HG02938 (cell line): ENCODE data around the gene ZRANB2.

Experiments used
- ATAC-seq: cut with Tn5 transposase; IDR thresholded peaks from one replicate; pipeline ENCODE4 v1.9.1; 2021; ENCODE audit warnings: mild to moderate bottlenecking, moderate library complexity; ENCODE audit not compliant: unreplicated experiment

The ZRANB2 gene, protein sequence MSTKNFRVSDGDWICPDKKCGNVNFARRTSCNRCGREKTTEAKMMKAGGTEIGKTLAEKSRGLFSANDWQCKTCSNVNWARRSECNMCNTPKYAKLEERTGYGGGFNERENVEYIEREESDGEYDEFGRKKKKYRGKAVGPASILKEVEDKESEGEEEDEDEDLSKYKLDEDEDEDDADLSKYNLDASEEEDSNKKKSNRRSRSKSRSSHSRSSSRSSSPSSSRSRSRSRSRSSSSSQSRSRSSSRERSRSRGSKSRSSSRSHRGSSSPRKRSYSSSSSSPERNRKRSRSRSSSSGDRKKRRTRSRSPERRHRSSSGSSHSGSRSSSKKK

DNA sequence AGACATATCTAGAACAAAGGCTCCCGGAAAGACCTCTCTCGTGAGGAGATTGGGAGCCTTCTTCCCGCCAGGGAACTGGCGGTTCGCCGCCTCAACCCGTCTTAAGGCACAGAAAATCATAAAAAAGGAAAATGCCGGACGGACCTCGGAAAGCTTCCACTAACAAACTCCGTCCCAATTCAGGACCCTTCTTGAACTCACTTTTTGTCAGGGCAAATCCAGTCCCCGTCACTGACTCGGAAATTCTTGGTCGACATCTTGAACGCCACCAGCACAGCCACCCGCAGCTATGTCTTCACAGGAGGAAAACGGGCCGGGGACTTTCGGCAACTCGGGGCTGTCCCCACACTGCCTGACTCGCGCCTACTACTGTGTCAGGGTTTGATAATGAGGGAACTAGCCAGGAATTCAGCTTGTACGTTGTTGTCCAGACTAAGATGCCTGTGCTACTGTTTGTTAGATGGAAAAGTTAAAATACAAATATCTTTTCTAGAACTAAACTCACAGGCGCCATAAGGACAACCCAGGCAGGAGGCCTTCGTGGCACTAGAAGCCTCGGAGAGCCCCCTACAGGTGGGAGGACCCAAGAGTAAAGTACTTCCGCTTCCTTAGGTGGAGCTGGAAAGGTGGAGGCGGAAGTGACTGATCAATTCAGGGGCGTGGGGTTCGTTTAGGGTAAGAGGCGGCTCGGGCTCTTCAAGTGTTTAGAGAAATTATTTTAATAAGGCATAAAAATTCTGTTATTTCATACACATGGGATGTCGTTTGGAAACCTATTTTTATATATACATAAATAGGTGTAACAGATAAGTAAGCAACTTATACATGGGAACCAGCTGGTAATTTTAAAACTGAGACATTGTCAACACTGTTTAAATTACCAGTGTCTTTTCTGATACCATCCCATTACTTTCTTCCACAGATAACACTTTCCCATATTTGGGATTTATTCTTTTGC lies at the start of gene ZRANB2:
ZRANB2 (minus strand) TSS at position 297 of the 958 bp plus-strand sequence; CDS start at position 257, 40 bp downstream.
- peak; percentile 100 for ATAC-seq

DNA sequence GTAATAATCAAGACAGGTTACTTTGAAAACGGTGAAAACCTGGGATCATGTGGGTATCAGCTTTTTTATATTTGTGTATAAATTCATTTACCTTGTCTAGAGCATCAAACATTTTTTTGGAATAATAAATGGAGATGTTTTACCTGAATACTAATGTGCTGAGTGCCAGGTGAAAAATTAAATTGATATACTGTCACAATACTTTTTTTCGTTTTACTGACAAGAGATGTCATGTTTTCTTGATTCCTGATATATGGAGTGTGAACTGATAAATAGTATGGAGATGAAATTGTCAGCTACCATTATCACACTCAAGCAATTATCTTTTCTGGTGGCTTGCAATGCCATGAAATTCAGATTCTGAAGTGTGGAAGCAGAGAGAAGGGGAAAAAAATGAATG lies 47.2 kb upstream of the ZRANB2 start:
- no peak for ATAC-seq

DNA sequence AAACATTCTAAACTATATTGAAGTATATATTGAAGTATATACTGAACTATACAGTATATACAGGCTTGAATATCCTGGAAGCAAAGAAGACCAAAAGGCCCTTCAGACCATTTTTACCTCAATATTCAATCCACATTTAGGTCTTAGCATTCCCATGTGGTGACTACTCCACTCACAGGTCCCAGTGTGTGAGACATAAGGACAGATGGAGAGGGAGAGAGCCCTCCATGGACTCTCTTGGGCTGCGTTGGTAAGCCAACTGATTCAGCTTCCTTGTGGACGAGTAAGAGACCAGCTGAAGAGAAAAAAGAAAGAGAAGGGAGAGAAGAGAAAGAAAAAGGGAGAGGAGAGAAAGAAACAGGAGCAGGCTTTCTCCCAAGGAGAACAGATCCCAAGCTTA lies 37.3 kb upstream of the ZRANB2 start:
- ATAC-seq = no peak

DNA sequence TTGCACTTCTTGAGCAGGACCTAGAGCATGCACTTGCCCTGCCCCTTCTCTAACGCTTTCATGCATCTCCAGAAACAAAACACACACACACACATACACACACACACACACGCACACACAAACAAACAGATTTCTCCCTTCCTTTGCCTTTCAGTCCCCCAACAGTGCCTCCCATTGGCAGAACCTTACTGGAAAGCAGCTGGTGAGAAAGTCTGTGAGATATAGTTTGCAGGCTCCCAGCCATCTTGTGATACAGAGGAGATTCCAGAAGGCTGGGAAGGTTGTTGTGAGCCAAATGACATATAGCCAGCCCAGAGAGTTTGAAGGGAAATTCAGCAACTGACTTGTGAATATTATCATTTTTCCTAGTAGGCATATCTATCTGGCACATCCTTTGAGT lies 35.9 kb upstream of the ZRANB2 start:
- ATAC-seq = no peak

DNA sequence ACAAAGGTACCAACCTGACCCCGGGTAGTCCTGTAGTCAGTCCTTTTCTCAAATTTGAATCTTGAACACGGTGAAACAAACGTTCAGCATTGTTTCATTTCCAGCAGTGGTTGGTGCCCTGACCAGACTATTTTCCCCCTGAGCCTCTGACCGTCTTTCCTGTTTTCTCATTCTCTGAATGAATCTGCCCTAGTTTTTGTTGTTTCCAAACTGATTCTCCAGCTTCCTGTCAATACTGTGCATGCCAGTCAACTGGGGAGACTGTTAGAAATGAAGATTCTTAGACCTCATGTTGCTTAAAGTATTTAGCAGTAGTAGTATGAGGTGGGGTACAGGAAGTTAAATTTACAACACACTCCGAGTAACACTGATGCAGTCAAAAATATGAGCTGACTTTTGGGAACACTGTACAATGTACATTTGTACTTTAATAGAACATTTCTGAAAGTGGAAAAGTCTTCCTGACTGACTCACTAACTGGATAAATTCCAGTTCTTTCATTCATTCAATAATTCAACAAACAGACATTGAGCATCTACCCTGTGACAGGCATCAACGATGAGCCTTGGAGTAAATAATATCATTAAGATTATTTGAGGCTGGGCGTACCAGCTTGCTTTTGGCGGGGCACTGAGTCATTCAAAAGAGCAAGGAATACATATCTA lies 26.0 kb upstream of the ZRANB2 start:
- ATAC-seq = no peak

DNA sequence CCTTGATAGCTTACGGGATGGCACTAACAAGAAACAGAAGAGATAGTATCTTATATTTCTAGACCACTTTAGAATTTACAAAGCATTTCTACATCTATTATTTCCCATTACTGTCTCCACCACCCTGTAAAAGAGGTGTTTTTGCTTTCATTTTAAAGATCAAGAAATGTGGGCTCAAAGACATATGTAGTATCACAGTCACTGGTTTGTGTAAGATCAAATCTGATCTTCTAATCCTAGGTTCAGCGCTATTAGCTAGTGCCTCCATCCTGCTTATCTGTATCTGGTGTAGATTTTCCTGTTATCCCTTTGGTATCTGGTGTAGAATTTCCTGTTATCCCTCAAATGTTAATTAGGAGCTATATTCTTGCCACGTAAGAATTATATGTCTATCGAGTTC lies 23.6 kb upstream of the ZRANB2 start:
- no peak for ATAC-seq

DNA sequence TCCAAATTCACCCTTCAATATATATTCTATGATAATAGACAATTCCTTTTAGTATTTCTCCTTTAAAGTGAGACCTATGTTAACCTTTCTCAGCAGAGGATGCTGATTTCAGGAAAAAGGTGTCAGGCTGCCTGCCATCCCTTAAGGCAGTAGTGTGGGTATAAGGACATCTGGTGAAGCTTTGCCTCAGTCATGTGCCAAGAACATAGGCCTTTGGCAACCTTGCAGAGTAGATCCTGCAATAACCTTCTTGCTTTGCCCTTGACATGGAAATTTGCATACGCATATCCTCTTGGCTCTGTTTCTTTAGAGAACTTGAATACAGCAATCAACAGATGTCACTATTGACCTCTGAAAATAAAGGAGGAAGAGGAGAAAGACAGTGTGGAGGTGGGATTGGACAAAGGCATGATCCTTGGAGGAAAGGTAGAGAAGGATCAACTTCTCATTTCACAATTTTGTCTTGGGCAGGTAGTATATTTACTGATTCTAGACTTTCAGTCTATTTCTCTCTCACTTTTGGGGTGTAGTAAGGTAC lies 21.1 kb upstream of the ZRANB2 start:
- no peak for ATAC-seq

DNA sequence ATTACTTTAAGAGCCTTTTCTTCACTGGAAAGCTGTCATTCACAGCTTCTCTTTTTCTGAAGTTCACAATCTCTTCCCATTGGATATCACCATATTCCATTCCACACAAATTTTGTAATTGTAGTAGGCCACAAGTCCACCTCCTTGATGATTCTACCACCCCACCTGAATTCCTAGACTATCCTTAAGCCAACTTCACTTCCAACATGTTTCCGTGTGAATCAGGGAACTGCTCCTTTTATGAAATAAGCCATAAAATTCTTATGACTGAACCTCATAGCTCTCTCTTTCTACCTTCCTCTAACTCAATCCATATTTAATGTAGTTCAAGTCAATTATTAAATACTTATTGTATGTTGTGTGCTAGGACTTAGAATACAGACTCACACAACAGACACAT lies 16.6 kb upstream of the ZRANB2 start:
- ATAC-seq = no peak

DNA sequence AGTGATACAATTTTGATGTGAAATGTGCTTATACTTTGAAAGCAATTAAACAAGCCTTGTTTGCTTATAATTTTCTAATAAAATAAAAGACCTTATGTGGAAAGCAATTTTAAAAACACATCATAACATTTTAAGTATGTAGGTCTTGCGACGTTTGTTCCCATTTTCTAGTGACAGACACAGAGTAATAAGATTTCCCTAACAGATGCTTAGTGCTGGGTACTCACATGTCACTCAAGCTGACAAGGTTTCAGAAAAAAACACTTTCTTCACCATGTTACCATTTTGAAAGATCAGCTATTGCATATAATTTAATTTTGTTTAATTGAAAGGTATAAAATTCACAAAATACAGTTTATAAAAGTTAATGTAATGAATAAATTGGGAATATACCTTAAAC lies 14.1 kb upstream of the ZRANB2 start:
- ATAC-seq = no peak

DNA sequence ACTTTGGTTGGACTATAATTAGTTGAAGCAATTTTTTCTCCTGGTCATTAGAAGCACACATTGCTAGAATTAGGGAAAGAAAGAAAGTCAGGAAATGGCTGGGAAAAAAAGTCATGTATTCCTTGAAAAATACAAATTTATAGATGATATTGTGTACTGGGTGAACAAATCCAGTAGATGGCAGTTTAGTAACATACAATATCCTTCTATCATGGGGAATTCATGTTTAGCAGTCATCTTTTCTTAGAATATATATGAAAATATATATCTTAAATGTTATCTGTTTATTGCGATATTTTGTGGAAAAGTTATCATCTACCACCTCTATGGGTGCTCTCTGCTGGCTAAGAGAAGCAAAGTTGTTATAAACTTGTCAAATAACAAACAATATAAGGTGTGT lies 13.1 kb upstream of the ZRANB2 start:
- no peak for ATAC-seq

DNA sequence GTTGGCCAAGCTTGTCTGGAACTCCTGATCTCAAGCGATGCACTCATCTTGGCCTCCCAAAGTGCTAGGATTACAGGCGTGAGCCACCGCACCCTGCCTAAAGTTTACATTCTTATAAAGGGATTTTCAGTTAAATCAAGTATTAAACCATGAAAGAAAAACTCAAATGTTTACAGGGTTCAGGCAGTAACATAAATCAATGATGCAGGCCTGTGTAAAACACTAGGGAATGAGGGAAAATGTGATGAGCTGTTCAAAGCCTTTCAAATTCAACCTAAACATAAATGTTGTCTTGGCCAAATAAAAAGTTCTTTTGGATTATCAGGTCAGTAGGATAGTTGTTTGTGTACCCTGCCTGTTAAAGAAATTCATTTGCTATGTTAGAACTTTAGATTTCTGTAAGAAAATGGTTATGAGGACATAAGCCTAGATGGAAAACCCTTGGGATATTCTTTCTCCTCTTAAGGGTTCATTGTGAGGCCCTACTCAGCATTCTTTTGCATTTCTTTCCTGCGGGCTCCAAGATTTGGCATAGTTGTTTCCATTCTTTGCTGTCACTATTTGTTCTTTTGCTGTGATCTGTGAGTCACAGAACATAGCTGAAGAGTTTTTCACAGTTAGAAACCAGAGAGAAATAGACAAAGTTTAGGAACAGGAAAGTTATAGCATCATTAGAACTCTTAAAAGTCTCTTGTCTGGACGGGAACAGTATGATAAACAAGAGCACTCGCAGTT lies 8.9 kb upstream of the ZRANB2 start:
- ATAC-seq = no peak

DNA sequence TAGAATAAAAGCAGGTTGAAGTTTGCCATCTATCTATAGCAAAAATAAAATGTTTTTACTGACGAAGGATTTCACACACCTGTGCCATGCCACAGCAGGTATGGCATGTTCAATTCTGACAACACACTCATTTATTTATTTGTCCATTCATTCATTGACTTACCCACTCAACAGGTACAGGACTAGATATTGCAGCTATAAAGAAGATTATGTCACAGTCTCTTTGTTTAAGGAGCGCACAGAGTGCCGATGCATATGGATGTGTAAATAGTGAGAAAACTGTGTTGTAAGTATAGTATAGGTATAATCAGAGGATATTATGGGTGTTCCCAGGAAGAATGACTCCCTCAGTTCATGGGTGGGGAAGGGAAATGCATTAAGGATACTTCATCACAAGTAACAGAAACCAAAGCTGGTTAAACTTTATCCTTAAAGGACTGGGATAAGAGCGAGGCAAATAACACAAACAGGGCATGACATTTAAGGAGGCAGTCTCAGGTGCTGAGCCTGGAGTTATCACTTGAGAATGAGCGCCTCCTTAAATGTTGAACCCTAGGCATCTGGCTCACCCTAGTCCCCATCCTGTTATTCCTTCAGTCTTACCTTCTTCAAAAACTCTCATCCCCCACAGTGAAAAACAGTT lies 7.9 kb upstream of the ZRANB2 start:
- no peak for ATAC-seq

DNA sequence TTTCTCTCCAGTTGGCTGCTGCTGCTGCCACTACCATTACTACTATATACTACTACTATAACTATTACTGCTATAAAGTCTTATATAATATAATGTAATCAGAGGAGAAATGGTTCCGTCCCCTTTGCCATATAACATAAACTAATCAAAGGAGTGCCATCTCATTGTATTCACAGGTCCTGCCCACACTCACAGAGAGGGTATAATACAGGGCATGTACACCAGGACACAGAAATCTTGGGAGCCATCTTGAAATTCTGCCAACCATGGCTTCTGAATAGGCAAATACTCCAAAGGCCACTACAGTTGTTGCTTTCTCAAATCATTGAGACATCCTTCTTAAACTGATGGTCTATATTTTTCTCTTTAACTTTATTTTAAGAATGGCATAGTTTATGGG lies 6.9 kb upstream of the ZRANB2 start:
- no peak for ATAC-seq

DNA sequence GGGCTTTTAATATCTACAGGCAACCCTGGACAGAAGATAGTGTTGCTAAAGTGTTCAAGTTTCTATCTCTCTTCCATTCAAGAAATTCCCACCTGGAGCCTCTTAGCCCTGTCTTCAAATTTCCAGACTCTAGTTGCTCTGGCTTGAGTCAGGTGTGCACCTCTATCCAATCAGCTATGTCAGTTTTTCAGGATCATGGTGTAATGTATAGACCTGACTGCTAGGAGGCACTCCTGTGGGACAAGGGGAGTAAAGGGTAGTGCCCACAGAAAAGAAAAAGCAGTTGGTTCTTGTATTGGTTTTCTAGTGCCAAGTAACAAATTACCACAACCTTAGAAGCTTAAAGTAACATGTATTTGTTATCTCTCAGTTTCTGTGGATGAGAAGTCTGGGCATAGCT lies 6.2 kb upstream of the ZRANB2 start:
- no peak for ATAC-seq

DNA sequence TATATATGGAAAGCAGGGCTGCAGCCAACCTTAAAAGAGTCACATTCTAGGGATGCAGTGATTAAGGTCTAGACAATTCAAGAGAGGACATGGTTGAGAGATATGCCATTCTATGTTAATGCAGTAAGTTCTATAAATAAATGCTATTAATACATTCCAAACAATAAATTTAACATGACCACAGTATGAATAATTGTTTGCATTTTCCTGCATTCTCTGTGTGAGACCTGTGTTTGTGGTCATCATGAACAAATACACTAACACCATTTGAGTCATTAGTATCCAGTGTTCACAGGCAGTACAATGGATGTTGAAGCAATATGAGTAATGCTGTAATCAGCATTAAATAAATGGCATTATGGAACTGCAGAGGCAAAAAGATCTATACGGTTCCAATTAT lies 5.5 kb upstream of the ZRANB2 start:
- ATAC-seq = no peak

DNA sequence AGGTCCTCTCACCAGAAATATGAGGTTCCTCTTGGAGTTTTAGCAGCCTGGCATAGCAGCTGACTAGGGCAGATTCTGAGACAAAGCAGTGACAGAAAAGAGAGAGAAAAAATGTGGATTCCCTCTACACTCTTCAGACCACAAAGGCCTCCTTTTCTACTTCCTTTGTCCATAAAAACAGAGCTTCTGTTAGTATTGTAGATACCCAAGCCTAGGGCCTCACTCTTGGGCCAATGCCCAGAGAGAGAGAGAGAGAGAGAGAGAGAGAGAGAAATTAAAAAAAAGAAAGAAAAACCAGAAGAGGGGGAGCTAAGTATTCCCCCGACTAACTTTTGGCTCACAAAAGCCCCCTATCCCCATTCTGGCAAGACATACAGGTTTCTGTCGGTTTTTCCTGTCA lies 2.4 kb upstream of the ZRANB2 start:
- ATAC-seq = no peak

DNA sequence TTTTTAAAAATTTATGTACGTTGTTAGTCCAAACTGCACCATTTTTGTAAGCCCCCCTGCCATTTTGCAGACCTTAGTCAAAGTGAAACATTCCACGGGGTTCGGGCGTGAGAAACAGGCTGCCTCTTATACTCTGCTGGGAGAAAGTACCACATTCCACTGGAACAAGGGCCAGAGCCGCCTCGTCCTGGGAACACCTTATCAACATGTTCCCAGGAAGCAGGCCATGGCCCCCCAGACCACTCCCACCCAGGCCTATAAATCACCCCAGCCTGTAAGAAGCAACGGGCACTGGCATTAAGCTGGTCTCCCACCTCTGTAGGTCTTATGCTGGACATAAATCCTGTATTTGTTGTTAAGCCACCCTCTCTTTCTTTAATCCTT lies 854 bp upstream of the ZRANB2 start:
- ATAC-seq = no peak

DNA sequence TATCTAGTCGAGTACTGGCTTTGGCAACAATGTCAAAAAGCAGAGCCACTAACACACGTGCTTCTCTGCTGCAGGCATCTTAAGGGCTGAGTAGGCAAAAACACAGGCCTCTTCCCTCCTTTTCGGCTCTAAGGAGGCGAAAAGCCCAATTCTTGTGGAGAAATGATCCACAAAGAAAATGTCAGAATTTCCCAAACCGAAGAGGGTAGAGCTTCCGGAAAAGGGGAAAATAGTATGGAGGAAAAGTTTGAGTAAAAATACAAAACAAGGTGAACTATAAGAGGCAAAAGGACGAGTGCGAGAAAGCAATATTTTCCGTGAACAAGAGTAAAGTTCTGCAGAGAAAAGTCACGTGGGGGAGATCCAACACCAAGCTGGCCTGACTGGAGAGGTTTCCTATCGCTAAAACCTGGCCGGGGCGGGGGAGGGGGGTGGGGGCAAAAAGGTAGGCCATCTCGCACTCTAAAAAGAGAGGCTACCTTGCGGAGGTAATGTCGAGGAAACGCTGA lies 551 bp downstream of the ZRANB2 start:
- no peak for ATAC-seq

DNA sequence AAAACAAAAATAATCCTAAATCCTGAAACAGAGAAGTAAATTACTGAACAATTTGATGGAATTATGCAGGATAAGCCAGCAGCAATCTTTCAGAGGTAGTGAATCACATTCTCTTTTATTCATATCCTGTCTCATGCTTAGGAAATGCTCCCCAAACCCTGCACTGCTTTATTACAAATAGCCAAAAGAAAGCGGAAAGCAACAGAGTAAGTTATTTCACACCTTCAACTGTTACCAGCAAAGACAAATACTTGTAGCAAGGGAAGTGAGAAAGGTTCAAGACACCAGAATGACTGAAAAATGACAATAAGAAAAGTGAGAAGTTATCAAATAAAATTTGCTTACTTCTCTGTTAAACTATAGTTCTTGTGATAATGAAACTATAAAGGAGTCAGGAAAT lies 6.2 kb downstream of the ZRANB2 start:
- ATAC-seq = no peak

DNA sequence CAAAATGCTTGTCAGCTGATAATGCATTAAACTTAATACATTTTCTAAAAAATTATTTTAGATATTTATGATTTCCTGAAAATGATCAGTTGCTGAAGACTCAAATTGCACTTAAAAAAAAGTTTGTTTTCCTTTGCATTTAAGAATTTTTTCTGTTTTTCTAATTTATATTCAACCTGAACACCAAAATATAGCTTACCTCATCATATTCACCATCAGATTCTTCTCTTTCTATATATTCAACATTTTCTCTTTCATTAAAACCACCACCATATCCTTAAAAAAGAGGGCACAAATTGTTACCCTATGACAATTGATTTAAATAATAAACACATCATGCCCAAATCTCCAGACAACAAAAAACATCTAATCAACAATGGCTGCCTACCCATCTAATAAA lies 8.6 kb downstream of the ZRANB2 start:
- no peak for ATAC-seq
